Loucy (cell line): ENCODE measurements around the gene SYNDIG1.

Experiments
- EZH2phosphoT487 ChIP-seq: fragments of 200-600 bp; IDR thresholded peaks from 2 replicates; pipeline ENCODE4 v1.6.1; 2018; ENCODE audit warnings: antibody characterized with exemption, mild to moderate bottlenecking, moderate library complexity, borderline replicate concordance
- TF ChIP-seq, protein P1 (sequence below): fragments of 200-600 bp; sonication (generic); conservative IDR thresholded peaks from 2 replicates; pipeline ENCODE4 v1.5.1; 2014; ENCODE audit warnings: mild to moderate bottlenecking, antibody characterized with exemption, low read length

DNA sequence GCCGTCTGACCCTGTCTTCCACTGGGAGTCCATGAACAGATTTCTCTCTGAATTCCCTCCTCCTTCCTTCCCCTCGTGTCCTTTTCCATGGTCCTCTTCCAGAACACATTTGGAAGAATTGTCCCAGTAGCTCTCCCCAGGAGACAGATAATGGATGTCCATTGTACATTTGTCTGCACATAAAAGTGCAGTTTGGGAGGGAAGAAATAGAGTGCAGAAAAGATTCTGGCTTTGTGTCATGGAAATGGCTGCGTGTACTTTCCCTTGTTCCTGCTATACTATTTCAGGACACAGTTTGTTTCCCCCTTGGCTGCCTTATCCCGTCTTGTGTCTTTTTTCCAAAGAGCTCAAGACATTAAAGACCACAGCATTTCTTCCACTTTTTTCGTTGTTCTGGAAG is 127.6 kb downstream of the SYNDIG1 start:
- TF ChIP-seq EZH2phosphoT487 = no peak
- TF ChIP-seq, protein P1, sequence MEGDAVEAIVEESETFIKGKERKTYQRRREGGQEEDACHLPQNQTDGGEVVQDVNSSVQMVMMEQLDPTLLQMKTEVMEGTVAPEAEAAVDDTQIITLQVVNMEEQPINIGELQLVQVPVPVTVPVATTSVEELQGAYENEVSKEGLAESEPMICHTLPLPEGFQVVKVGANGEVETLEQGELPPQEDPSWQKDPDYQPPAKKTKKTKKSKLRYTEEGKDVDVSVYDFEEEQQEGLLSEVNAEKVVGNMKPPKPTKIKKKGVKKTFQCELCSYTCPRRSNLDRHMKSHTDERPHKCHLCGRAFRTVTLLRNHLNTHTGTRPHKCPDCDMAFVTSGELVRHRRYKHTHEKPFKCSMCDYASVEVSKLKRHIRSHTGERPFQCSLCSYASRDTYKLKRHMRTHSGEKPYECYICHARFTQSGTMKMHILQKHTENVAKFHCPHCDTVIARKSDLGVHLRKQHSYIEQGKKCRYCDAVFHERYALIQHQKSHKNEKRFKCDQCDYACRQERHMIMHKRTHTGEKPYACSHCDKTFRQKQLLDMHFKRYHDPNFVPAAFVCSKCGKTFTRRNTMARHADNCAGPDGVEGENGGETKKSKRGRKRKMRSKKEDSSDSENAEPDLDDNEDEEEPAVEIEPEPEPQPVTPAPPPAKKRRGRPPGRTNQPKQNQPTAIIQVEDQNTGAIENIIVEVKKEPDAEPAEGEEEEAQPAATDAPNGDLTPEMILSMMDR = no peak
